Measurements from ENCODE around the gene NFYA.
A peak's percentile ranks its signal among the peaks of the same experiment; 100 is the strongest.

Gene NFYA

GRCh38 chr6:41046084-41046483 is 26.7 kb upstream of the NFYA start:
- no peak for DNase-seq (ENCODE audit: low spot score)

GRCh38 chr6:41047306-41047705 is 25.5 kb upstream of the NFYA start:
- no peak for DNase-seq (ENCODE audit: low spot score)

- no peak for DNase-seq (ENCODE audit: low spot score)
Measured at GRCh38 chr6:41047745-41048732, 24.7 kb upstream of the NFYA start.

GRCh38 chr6:41049521-41049920 is 23.3 kb upstream of the NFYA start:
- no peak for DNase-seq (ENCODE audit: low spot score)

- no peak for DNase-seq (ENCODE audit: low spot score)
Measured at GRCh38 chr6:41049955-41050354, 22.8 kb upstream of the NFYA start.

- DNase-seq (ENCODE audit: low spot score), result no peak
Measured at GRCh38 chr6:41050536-41050935, 22.2 kb upstream of the NFYA start.

- DNase-seq (ENCODE audit: low spot score), result no peak
Measured at GRCh38 chr6:41051873-41052272, 20.9 kb upstream of the NFYA start.

GRCh38 chr6:41053041-41053440 is 19.7 kb upstream of the NFYA start, which contains the start of gene APOBEC2:
Gene APOBEC2, plus strand, starts transcription at chr6:41053202. Its CDS starts 146 bp downstream, at chr6:41053348.
- peak; percentile 5 for DNase-seq (ENCODE audit: low spot score)

GRCh38 chr6:41054511-41054910 is 18.3 kb upstream of the NFYA start:
- DNase-seq (ENCODE audit: low spot score), result peak; percentile 2

- peak; percentile 3 for DNase-seq (ENCODE audit: low spot score)
Measured at GRCh38 chr6:41055149-41055548, 17.6 kb upstream of the NFYA start.

- no peak for DNase-seq (ENCODE audit: low spot score)
Measured at GRCh38 chr6:41056768-41057490, 15.8 kb upstream of the NFYA start.

- no peak for DNase-seq (ENCODE audit: low spot score)
Measured at GRCh38 chr6:41058783-41059181, 14.0 kb upstream of the NFYA start.

GRCh38 chr6:41059556-41059955 is 13.2 kb upstream of the NFYA start:
- DNase-seq (ENCODE audit: low spot score), result peak; percentile 67

GRCh38 chr6:41061196-41061726 is 11.5 kb upstream of the NFYA start:
- DNase-seq (ENCODE audit: low spot score), result no peak

GRCh38 chr6:41062056-41062455 is 10.7 kb upstream of the NFYA start:
- no peak for DNase-seq (ENCODE audit: low spot score)

GRCh38 chr6:41063884-41064285 is 8.9 kb upstream of the NFYA start:
- no peak for DNase-seq (ENCODE audit: low spot score)

- no peak for DNase-seq (ENCODE audit: low spot score)
Measured at GRCh38 chr6:41064841-41065240, 7.9 kb upstream of the NFYA start.

- DNase-seq (ENCODE audit: low spot score), result no peak
Measured at GRCh38 chr6:41065550-41066026, 7.2 kb upstream of the NFYA start.

- DNase-seq (ENCODE audit: low spot score), result peak; percentile 53
Measured at GRCh38 chr6:41066867-41067304, 5.9 kb upstream of the NFYA start.

- DNase-seq (ENCODE audit: low spot score), result no peak
Measured at GRCh38 chr6:41071501-41071922, 1.3 kb upstream of the NFYA start.

- DNase-seq (ENCODE audit: low spot score), result peak; percentile 98
Measured at GRCh38 chr6:41071923-41072835, 595 bp upstream of the NFYA start, which contains the start of gene OARD1. Gene OARD1, minus strand, starts transcription at chr6:41072356. Its CDS starts 722 bp downstream, at chr6:41071634.

Data from AG20443 (cell line).